ENCODE results near the gene COL24A1.

DNA sequence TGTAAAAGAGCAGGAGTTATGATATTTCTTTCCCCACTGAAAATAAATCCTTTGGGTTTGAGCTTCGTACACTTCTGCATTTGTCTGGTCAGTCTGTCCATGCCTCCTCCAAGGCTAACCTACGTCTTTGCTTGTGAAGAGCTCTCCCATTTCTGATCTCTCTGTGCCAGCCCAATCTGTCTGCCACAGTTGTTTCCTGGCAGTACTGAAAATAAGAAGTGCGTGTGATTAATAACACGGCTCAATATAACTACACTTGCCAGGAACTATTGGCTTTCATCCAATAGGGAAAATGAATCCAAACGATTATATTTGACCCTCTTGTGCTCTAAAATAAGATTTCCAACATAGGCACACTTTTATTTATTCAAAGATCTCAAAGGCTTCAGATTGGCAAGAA is 19.2 kb upstream of the COL24A1 start:
- TF ChIP-seq EGR1 (IDR thresholded peaks at IDR 0.05; ENCODE audit: borderline replicate concordance, low read depth, low read length) (no peak), JUND (IDR thresholded peaks at IDR 0.05; ENCODE audit: low read length) (no peak), CTCF (IDR thresholded peaks at IDR 0.05; ENCODE audit: control extremely low read depth in 1 of 3, insufficient read depth in 1 of 3, low read depth in 1 of 3, low read length in 3 of 3) (no peak), GABPA (IDR thresholded peaks at IDR 0.05; ENCODE audit: borderline replicate concordance, insufficient read depth, low read length) (no peak), TCF12 (IDR thresholded peaks at IDR 0.05; ENCODE audit: low read depth, low read length) (no peak), POLR2A (IDR thresholded peaks at IDR 0.05; ENCODE audit: control extremely low read depth in 1 of 2, low read depth in 2 of 2, low read length in 2 of 2) (no peak), BRCA1 (IDR thresholded peaks at IDR 0.05; ENCODE audit: low read depth, low read length) (no peak), RAD21 (IDR thresholded peaks at IDR 0.05 in 1 of 2, conservative IDR thresholded peaks at IDR 0.05 in 1 of 2; ENCODE audit: low read depth in 2 of 2, low read length in 2 of 2) (no peak), EP300 (IDR thresholded peaks at IDR 0.05; ENCODE audit: borderline replicate concordance in 1 of 2, low read depth in 2 of 2, low read length in 2 of 2) (no peak), EZH2 (IDR thresholded peaks at IDR 0.05; ENCODE audit: low read depth, low read length, severe bottlenecking) (no peak), PHF8 (conservative IDR thresholded peaks at IDR 0.05; ENCODE audit: low read depth, low read length) (no peak)
- TF ChIP-seq, protein P1, sequence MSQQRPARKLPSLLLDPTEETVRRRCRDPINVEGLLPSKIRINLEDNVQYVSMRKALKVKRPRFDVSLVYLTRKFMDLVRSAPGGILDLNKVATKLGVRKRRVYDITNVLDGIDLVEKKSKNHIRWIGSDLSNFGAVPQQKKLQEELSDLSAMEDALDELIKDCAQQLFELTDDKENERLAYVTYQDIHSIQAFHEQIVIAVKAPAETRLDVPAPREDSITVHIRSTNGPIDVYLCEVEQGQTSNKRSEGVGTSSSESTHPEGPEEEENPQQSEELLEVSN (IDR thresholded peaks at IDR 0.05) = no peak

Measured in H1 (cell line).